Fibroblast of peridontal ligament (primary cell): ENCODE results near the gene CDK19.
"Not testable (repeated sequence)": the region's sequence is repeated elsewhere in the genome, so short reads cannot be mapped to it uniquely, and the experiment has no call there.

Experiments
- DNase-seq: peaks from one replicate; pipeline ENCODE4 v3.0.0-alpha.2; 2010; ENCODE audit errors: extremely low read depth

CDK19 gene

DNA sequence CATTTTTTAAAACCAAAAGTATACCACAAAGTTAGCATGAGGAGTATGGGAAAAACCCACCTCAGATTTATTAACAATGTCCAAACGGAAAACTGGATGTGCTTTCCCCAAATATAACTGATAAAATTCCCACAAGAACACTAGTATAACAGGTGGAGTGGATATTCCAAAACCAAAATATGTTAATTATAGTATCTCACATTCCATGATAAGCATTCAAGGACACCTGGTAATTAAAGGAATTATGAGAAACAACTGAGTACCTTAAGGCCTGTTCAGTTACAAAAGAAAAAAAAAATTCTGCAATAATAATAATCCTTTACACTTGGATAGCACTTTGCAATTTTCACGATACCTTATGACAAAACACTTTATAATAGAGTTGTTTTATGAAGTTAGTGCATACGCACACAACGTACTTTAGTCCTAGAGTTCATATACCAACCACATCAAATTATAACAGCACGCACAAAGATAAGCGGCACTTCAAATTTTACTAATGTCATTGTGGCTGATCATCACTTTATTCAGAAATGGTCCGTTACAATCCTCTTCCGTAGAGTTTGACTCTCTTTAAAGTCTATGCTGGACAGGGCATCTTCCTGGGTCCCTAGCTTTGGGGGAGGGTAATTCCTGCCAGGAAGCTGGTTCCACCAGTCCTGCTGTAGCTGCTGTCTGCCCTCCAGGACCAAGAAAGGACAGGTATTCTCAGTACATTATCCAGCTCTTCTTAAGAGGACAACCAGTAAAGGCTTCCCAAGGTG is 1.7 kb downstream of the CDK19 start:
- DNase-seq = no peak

- no peak for DNase-seq
These were observed 2.5 kb downstream of the CDK19 start for GRCh38 chr6:110812719-110813118.

DNA sequence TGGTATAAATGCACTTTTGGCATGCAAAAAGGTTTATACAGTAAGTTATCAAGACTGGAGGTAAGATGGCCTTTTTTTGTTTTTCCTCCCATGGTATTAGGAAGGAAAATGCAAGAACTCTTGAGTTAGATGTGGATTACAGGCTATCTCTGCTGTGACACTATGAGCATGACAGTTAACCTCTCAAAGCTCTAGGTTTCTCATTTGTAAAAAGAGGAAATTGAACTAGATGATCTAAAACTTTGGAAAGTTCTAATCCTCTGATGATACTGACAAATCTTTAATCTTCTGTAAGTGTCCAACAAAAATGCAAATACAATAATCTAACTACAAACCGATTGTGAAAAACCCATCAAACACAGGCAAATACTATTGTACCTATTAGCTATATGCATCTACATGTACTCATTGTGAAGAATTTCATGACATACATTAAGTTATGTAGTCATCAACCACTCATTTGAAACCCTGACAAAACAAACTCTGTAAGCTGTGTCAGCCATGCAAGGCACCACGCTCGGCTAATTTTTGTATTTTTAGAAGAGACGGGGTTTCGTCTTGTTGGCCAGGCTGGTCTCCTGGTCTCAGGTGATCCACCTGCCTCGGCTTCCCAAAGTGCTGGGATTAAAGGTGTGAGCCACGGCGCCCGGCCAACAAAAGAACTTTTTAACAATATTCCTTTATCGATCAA is 4.2 kb downstream of the CDK19 start:
- no peak for DNase-seq

DNA sequence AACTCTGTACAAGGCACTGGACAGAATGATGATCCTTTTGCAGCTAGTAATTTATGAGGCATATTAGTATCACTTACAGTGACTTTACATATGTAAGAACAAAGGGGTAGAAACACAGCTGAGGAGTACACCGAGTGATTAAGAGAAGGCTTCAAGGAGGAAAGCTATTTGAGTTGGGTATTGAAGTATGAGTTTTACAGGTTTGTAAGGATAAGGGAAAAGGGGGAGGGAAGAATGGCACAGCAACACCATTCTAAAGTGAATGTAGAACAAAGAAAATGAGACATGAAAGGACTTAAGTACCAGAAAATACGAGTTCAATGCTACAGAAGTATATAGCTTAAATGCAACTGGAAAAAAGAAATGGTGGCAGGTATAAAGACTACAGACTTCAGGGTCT is 5.5 kb downstream of the CDK19 start:
- no peak for DNase-seq

GRCh38 chr6:110802175-110802574 is 13.1 kb downstream of the CDK19 start:
- not testable (repeated sequence) for DNase-seq

DNA sequence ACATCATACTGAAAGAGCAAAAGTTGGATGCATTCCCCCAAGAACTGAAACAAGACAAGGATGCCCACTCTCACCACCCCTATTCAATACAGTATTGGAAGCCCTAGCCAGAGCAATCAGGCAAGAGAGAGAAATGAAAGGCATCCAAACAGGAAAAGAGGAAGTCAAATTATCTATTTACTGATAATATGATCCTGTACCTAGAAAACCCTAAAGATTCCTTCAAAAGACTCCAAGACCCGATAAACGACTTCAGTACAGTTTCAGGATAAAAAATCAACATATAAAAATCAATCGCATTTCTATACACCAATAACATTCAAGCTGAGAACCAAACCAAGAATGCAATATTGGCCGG is 14.5 kb downstream of the CDK19 start:
- no peak for DNase-seq

DNA sequence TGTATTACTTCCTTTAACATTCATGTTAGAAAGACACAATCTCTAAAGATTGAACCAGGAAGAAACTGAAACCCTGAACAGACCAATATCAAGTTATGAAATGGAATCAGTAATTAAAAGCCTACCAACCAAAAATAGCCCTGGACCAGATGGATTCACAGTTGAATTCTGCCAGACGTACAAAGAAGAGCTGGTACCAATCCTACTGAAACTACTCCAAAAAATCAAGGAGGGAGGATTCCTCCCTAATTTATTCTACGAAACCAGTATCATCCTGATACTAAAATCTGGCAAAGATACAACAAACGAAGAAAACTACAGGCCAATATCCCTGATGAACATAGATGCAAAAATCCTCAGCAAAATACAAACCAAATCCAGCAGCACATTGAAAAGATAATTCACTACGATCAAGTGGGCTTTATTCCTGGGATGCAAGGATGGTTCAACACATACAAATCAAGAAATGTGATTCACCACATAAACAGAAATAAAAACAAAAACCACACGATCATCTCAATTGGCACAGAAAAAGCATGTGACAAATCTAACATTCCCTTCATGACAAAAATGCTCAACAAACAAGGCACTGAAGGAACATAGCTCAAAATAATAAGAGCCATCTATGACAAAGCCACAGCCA is 15.0 kb downstream of the CDK19 start:
- DNase-seq = no peak

- no peak for DNase-seq
These were observed 15.6 kb downstream of the CDK19 start for GRCh38 chr6:110799655-110800054.

GRCh38 chr6:110799189-110799588 is 16.1 kb downstream of the CDK19 start:
- DNase-seq = no peak

DNA sequence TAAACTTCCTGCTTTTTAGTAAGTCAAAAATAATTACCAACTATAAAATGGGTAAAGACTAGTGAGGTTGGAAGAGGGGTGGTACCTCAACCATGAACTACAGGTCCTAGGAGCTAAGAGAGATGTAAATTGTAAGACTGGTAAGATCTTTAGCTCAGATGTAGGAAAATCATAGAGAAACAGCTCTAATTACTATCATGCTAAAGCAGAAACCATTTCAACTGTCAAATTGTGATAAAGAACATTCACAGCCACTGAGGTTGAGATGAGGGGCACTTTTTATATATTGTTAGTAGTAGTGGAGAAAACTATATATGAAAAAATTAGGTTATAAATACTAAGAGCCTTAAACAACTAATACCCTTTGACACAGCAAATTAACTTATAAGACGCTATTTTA is 20.0 kb downstream of the CDK19 start:
- no peak for DNase-seq

DNA sequence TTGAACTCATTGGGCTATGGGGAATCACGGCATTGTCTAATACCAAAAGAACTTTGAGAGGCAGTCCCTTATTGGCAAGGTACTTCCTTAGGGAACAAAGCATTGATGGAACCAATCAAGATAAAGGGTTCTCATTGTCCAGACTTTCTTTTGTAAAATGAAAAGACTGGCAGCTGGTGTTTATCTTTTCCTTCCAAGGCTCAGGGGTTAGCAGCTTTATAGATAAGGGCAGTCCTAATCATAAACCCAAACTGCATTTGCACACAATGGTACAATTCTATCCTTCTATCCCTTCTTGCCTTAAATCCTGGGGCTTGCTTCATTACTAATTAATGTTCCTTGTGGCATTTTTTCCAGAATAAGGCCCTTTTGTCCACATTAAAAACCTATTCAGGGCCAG is 28.6 kb downstream of the CDK19 start:
- no peak for DNase-seq

DNA sequence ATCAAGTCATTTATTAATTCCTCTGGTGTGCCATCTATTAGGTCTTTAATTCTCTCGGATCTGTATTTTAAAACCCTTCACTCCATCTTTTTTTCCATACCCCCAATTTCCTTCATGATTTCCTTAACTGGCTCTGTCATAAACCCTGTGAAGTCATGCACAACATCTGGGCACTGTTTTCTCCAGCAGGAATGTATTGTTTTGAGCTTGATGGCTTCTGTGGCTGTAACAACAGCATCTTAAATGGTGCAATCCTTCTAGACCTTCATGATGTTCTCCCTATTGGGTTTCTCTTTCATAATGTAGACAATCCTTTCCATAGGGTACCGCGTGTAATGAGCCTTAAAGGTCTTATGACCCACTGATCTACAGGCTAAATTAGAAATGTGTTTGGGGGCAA is 29.0 kb downstream of the CDK19 start:
- no peak for DNase-seq

- DNase-seq = no peak
These were observed 30.7 kb downstream of the CDK19 start for GRCh38 chr6:110784610-110784979.

GRCh38 chr6:110781522-110782214 is 33.6 kb downstream of the CDK19 start:
- DNase-seq = peak; percentile 51

DNA sequence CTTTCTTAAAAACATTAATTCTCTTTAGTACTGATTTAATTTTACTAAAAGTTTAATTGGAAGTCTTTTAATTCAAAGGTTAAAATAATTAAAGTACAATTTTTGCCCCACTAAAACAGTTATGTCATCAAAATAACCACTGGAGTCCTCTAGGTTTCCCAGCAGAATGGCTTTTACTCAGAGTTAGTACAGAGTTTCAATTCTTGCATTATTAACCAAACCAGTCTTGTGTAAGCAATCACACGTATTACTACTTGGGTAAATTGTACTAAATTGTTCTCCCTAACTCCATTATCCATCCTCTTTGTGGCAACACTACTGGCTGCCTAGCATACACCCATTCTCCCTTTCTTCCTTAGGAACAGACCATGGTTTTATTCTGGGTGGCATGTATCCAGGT is 36.9 kb downstream of the CDK19 start:
- no peak for DNase-seq

GRCh38 chr6:110777636-110778035 is 37.6 kb downstream of the CDK19 start:
- no peak for DNase-seq

DNA sequence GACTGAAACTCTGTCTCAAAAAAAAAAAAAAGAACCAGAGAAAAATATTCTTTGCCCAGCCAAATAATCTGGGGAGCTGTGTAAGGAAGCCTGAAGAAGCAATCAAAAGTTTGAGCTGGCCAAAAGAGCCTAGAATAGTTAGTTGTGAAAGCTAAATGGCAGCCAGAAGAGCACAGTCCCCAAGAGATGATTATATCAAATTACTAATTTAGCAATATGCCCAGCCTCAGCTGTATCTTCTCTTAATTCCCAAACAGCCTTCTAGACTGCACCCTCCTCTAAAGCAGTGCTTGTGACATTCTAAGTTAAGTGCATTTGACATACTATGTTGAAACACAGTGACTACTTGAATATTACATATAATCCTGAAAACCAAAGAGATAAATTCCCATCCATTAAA is 38.9 kb downstream of the CDK19 start:
- peak; percentile 19 for DNase-seq

- no peak for DNase-seq
These were observed 45.3 kb downstream of the CDK19 start for GRCh38 chr6:110769923-110770322.

GRCh38 chr6:110768057-110768456 is 47.2 kb downstream of the CDK19 start:
- DNase-seq = no peak

DNA sequence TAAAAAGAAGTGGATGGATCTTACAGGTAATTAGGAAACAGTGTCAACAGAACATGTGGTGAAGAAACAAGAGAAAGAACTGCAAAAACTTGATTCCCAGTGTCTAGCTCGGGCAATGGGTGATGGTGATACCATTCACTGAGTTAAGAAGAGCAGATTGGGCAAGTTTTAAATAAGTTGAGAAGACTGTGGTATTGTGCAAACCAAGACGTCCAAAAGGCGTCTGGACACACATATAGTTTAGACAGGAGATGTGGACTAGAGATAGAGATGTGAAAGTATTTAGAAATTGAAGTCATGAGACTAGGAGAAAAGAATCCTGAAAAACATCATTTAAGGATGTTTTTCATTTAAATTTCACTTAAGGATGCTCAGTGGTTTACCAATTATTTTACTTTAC is 53.9 kb downstream of the CDK19 start:
- DNase-seq = no peak

DNA sequence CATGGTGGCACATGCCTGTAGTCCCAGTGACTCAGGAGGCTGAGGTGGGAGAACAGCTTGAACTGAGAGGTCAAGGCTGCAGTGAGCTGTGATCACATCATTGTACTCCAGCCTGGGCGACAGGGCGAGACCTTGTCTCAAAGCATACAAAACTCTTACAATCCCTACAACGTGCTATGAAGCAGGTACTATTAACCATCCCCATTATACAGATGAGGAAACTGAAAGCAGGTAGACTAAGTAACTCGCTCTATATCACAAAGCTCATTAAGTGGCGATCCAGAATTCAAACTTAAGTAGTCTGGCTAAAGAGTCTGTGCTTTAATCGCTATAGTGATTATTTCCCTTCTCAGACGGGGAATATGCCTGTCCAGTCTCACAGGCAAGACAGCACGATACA is 54.7 kb downstream of the CDK19 start:
- DNase-seq = no peak

DNA sequence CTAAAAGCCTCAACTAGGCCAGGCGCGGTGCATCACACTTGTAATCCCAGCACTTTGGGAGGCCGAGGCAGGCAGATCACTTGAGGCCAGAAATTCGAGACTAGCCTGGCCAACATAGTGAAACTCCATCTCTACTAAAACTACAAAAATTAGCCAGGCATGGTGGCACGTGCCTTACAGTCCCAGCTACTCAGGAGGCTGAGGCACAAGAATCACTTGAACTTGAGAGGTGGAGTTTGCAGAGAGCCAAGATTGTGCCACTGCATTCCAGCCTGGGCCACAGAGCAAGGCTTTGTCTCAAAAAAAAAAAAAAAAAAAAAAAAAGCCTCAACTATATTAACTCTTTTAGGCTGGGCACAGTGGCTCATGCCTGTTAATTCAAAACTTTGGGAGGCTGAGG is 55.2 kb downstream of the CDK19 start:
- not testable (repeated sequence) for DNase-seq

DNA sequence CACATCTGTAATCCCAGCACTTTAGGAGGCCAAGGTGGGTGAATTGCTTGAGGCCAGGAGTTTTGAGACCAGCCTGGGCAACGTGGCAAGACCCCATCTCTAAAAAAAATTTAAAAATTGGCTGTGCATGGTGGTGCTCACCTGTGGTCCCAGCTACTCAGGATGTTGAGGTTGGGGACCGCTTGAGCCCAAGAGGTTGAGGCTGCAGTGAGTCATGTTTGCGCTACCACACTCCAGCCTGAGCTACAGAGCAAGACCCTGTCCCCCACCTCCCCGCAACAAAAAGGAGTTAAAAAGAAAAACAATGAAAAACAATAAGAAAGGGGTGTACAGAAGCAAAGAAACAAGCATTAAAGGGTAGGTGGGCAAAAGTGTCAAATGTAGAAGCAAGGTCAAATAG is 57.3 kb downstream of the CDK19 start:
- no peak for DNase-seq
